ENCODE data around the gene AKAP17A.
"Not testable (repeated sequence)": the region's sequence is repeated elsewhere in the genome, so short reads cannot be mapped to it uniquely, and the experiment has no call there.

AKAP17A gene

GRCh38 chrX:1564750-1565683 is 26.4 kb upstream of the AKAP17A start:
- H3K27ac ChIP-seq = no peak overlapping the region
- no peaks in the 10 kb centered on the region for H3K36me3 ChIP-seq
- H3K4me3 ChIP-seq (ENCODE audit: low read depth in 1 of 2, low read length in 1 of 2) = no peak overlapping the region
- H3K4me1 ChIP-seq (ENCODE audit: control insufficient read depth in 1 of 2, insufficient read depth in 1 of 2, low read depth in 1 of 2, low read length in 1 of 2) = peaks cover 5 to 9% of the 10 kb centered on the region in 2 experiments
- no peaks in the 10 kb centered on the region for H3K9me3 ChIP-seq
- no peaks in the 10 kb centered on the region for H3K27me3 ChIP-seq
- TF ChIP-seq CTCF (IDR thresholded peaks at IDR 0.05) = no peak

- H3K27me3 ChIP-seq; H3K4me3 ChIP-seq (ENCODE audit: low read depth in 1 of 2, low read length in 1 of 2); H3K27ac ChIP-seq; H3K9me3 ChIP-seq; H3K36me3 ChIP-seq: not testable (repeated sequence)
- H3K4me1 ChIP-seq (ENCODE audit: control insufficient read depth in 1 of 2, insufficient read depth in 1 of 2, low read depth in 1 of 2, low read length in 1 of 2) = peaks cover 10 to 11% of the 10 kb centered on the region in 2 experiments
These were observed 17.2 kb upstream of the AKAP17A start for GRCh38 chrX:1574181-1574580.

GRCh38 chrX:1576201-1576992 is 15.0 kb upstream of the AKAP17A start:
- no peak for TF ChIP-seq CTCF (IDR thresholded peaks at IDR 0.05)
- Histone ChIP-seq H3K4me3 (ENCODE audit: low read depth in 1 of 2, low read length in 1 of 2) (no peak overlapping the region), H3K27ac (no peak overlapping the region), H3K4me1 (ENCODE audit: control insufficient read depth in 1 of 2, insufficient read depth in 1 of 2, low read depth in 1 of 2, low read length in 1 of 2) (peaks cover 0 to 3% of the 10 kb centered on the region in 2 experiments), H3K36me3 (no peaks in the 10 kb centered on the region), H3K9me3 (no peaks in the 10 kb centered on the region), H3K27me3 (no peaks in the 10 kb centered on the region)

GRCh38 chrX:1577845-1578244 is 13.6 kb upstream of the AKAP17A start:
- Histone ChIP-seq H3K4me3 (ENCODE audit: low read depth in 1 of 2, low read length in 1 of 2) (no peak overlapping the region), H3K36me3 (no peaks in the 10 kb centered on the region), H3K27me3 (no peaks in the 10 kb centered on the region), H3K9me3 (no peaks in the 10 kb centered on the region), H3K4me1 (ENCODE audit: control insufficient read depth in 1 of 2, insufficient read depth in 1 of 2, low read depth in 1 of 2, low read length in 1 of 2) (peaks cover 0 to 3% of the 10 kb centered on the region in 2 experiments), H3K27ac (no peak overlapping the region)
- no peak for TF ChIP-seq CTCF (IDR thresholded peaks at IDR 0.05)

GRCh38 chrX:1578511-1579173 is 12.8 kb upstream of the AKAP17A start:
- Histone ChIP-seq H3K4me3 (ENCODE audit: low read depth in 1 of 2, low read length in 1 of 2) (no peak overlapping the region), H3K27me3 (no peaks in the 10 kb centered on the region), H3K4me1 (ENCODE audit: control insufficient read depth in 1 of 2, insufficient read depth in 1 of 2, low read depth in 1 of 2, low read length in 1 of 2) (peaks cover 0 to 3% of the 10 kb centered on the region in 2 experiments), H3K9me3 (no peaks in the 10 kb centered on the region), H3K36me3 (no peaks in the 10 kb centered on the region), H3K27ac (no peak overlapping the region)
- no peak for TF ChIP-seq CTCF (IDR thresholded peaks at IDR 0.05)
